ENCODE measurements around the gene TMEM39B.
"Not testable (repeated sequence)": the region's sequence is repeated elsewhere in the genome, so short reads cannot be mapped to it uniquely, and the experiment has no call there.

GRCh38 chr1:32065613-32066488 is 6.9 kb upstream of the TMEM39B start:
- not testable (repeated sequence) for TF ChIP-seq POLR2A, POLR2AphosphoS5 (IDR thresholded peaks at IDR 0.05; ENCODE audit: low read depth, low read length)

All from GM12891 (cell line).